ENCODE results near the gene PALLD. TPM values are rescaled to one million over a fixed set of nuclear protein-coding genes. Genes with fewer than 3 reads are reported as not detected.

PALLD gene
- total RNA-seq, 1 experiment from 2014 or later: 23.7 TPM

DNA sequence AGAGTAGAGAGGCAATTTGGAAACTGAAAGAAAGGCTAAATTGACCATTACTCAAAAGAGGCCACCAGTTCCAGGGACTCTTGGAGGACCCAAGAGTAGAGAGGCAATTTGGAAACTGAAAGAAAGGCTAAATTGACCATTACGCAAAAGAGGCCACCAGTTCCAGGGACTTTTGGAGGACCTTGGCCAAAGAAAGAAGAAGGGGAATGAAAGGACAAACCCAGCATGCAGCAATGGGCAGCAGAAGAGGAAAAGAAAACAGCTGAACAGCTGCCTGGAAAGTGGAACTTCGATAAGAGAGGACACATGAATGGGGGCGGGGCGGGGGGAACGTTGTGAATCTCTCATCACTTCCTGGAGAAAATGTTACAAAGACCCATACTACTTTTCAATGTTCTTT is 80.8 kb downstream of the PALLD start (continued):
- TF ChIP-seq, protein P1, sequence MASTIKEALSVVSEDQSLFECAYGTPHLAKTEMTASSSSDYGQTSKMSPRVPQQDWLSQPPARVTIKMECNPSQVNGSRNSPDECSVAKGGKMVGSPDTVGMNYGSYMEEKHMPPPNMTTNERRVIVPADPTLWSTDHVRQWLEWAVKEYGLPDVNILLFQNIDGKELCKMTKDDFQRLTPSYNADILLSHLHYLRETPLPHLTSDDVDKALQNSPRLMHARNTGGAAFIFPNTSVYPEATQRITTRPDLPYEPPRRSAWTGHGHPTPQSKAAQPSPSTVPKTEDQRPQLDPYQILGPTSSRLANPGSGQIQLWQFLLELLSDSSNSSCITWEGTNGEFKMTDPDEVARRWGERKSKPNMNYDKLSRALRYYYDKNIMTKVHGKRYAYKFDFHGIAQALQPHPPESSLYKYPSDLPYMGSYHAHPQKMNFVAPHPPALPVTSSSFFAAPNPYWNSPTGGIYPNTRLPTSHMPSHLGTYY (CRISPR knock-in tag; IDR thresholded peaks at IDR 0.05): no peak
- TF ChIP-seq NR3C1 (CRISPR knock-in tag; conservative IDR thresholded peaks at IDR 0.05; ENCODE audit: low read depth): no peak
- TF ChIP-seq, protein P2, sequence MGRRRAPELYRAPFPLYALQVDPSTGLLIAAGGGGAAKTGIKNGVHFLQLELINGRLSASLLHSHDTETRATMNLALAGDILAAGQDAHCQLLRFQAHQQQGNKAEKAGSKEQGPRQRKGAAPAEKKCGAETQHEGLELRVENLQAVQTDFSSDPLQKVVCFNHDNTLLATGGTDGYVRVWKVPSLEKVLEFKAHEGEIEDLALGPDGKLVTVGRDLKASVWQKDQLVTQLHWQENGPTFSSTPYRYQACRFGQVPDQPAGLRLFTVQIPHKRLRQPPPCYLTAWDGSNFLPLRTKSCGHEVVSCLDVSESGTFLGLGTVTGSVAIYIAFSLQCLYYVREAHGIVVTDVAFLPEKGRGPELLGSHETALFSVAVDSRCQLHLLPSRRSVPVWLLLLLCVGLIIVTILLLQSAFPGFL (CRISPR knock-in tag; IDR thresholded peaks at IDR 0.05; ENCODE audit: borderline replicate concordance): no peak

GRCh38 chr4:168580228-168580627 is 83.4 kb downstream of the PALLD start:
- DNase-seq (ENCODE audit: low spot score) (no peak), ATAC-seq (no peak)
- Mint-ChIP-seq H3K36me3 (peaks cover 12% of the 10 kb centered on the region), H3K9me3 (peaks cover 22% of the 10 kb centered on the region), H3K27me3 (ENCODE audit: low read depth) (no peaks in the 10 kb centered on the region), H3K27ac (no peak overlapping the region), H3K4me3 (no peak overlapping the region), H3K4me1 (no peaks in the 10 kb centered on the region)
- POLR2A ChIA-PET: no interaction called here
- CTCF ChIA-PET: no interaction called here
- TF ChIP-seq, protein P3, sequence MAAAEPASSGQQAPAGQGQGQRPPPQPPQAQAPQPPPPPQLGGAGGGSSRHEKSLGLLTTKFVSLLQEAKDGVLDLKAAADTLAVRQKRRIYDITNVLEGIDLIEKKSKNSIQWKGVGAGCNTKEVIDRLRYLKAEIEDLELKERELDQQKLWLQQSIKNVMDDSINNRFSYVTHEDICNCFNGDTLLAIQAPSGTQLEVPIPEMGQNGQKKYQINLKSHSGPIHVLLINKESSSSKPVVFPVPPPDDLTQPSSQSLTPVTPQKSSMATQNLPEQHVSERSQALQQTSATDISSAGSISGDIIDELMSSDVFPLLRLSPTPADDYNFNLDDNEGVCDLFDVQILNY (CRISPR knock-in tag; IDR thresholded peaks at IDR 0.05): no peak
- no peak for TF ChIP-seq TEAD1 (CRISPR knock-in tag; IDR thresholded peaks at IDR 0.05)
- no peak for TF ChIP-seq PRDM15 (CRISPR knock-in tag; IDR thresholded peaks at IDR 0.05)
- no peak for TF ChIP-seq NR3C1 (CRISPR knock-in tag; conservative IDR thresholded peaks at IDR 0.05; ENCODE audit: low read depth)
- no peak for TF ChIP-seq ZMAT4 (CRISPR knock-in tag; IDR thresholded peaks at IDR 0.05)

DNA sequence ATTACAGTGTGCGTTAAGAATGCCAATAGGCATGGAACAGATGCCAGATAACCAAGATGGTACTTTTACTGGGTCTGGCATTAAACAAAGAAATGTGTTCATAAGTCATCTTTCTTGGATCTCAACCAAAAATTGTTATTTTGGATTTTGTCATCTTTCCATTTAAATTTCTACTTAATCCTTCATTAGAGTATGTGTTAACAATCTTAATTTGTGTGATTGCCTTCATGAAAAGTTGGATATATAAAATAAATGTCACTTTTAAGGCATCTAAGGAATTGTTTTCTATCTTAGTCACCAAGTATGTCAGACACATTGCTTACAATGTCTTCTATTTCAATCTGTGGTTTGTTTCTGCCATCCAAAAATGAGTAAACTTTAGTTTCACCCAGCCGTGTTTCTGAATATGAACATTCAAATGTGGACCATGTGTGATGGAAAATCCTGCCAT is 87.5 kb downstream of the PALLD start:
- Mint-ChIP-seq H3K4me1 (peaks cover 4% of the 10 kb centered on the region), H3K36me3 (peaks cover 12% of the 10 kb centered on the region), H3K4me3 (no peak overlapping the region), H3K27ac (no peak overlapping the region), H3K27me3 (ENCODE audit: low read depth) (no peaks in the 10 kb centered on the region), H3K9me3 (peaks cover 22% of the 10 kb centered on the region)
- ATAC-seq: no peak
- DNase-seq (ENCODE audit: low spot score): no peak
- TF ChIP-seq GABPB1 (CRISPR knock-in tag; IDR thresholded peaks at IDR 0.05) (no peak), TCF7 (CRISPR knock-in tag; IDR thresholded peaks at IDR 0.05; ENCODE audit: low read depth) (no peak), KAT7 (CRISPR knock-in tag; IDR thresholded peaks at IDR 0.05; ENCODE audit: borderline replicate concordance) (no peak), NFYB (CRISPR knock-in tag; conservative IDR thresholded peaks at IDR 0.05; ENCODE audit: low read depth) (no peak)
- TF ChIP-seq, protein P4, sequence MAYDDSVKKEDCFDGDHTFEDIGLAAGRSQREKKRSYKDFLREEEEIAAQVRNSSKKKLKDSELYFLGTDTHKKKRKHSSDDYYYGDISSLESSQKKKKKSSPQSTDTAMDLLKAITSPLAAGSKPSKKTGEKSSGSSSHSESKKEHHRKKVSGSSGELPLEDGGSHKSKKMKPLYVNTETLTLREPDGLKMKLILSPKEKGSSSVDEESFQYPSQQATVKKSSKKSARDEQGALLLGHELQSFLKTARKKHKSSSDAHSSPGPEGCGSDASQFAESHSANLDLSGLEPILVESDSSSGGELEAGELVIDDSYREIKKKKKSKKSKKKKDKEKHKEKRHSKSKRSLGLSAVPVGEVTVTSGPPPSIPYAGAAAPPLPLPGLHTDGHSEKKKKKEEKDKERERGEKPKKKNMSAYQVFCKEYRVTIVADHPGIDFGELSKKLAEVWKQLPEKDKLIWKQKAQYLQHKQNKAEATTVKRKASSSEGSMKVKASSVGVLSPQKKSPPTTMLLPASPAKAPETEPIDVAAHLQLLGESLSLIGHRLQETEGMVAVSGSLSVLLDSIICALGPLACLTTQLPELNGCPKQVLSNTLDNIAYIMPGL (CRISPR knock-in tag; IDR thresholded peaks at IDR 0.05): no peak
- TF ChIP-seq, protein P5, sequence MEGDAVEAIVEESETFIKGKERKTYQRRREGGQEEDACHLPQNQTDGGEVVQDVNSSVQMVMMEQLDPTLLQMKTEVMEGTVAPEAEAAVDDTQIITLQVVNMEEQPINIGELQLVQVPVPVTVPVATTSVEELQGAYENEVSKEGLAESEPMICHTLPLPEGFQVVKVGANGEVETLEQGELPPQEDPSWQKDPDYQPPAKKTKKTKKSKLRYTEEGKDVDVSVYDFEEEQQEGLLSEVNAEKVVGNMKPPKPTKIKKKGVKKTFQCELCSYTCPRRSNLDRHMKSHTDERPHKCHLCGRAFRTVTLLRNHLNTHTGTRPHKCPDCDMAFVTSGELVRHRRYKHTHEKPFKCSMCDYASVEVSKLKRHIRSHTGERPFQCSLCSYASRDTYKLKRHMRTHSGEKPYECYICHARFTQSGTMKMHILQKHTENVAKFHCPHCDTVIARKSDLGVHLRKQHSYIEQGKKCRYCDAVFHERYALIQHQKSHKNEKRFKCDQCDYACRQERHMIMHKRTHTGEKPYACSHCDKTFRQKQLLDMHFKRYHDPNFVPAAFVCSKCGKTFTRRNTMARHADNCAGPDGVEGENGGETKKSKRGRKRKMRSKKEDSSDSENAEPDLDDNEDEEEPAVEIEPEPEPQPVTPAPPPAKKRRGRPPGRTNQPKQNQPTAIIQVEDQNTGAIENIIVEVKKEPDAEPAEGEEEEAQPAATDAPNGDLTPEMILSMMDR (IDR thresholded peaks at IDR 0.05): no peak
- CTCF ChIA-PET: no interaction called here
- POLR2A ChIA-PET: interaction anchor here (0.7 kb wide), 1 partner anchor 464 kb away, joined by 5 read pairs; no protein-coding TSS in a partner anchor

Measured in WTC11 (cell line).